ENCODE data around the gene TARDBP.
"Not testable (repeated sequence)": the region's sequence is repeated elsewhere in the genome, so short reads cannot be mapped to it uniquely, and the experiment has no call there.

TARDBP gene

DNA sequence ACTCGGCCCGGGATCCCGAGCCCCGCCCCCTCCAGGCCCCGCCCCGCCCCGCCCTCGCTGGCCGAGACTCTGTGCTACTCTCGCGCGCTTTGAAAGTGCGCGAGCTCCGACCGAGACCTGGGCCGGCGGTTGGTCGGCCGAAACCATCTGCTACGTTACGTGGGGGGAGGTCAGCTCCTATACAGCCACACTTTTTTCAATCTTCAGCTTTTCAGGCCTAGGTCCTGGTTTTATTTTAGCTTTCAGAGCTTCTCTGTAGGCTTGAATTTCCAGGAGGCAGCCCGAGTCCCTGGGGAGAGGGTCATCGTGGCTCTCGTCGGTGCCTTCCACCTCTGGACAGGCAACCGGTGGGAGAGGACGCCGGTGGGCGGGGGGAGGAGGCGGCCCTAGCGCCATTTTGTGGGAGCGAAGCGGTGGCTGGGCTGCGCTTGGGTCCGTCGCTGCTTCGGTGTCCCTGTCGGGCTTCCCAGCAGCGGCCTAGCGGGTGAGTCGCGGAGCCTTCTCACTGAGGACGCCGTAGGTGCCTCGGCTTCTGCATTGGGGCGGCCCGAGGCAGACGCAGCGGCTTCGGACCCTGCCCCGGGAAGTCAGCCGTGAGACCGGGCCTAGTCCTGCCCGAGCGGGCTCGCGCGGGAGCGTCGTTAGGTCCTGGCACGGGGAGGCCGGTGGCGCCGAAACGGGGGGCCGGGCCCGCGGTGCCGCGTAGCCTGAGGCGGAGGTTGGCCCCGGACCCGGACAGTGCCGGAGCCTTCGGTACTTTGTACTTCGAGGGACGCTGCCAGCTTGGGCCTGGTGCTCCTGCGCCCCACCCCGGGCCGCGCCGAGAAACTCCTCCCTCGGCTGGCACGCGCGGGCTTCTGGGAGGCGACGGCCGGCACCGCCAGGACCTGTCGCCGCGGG lies at the start of gene TARDBP:
Gene TARDBP, plus strand, starts transcription at position 395 of the 900 bp plus-strand sequence. CDS start 1,074 bp downstream, outside the sequence.
- peak; percentile 71 for DNase-seq

DNA sequence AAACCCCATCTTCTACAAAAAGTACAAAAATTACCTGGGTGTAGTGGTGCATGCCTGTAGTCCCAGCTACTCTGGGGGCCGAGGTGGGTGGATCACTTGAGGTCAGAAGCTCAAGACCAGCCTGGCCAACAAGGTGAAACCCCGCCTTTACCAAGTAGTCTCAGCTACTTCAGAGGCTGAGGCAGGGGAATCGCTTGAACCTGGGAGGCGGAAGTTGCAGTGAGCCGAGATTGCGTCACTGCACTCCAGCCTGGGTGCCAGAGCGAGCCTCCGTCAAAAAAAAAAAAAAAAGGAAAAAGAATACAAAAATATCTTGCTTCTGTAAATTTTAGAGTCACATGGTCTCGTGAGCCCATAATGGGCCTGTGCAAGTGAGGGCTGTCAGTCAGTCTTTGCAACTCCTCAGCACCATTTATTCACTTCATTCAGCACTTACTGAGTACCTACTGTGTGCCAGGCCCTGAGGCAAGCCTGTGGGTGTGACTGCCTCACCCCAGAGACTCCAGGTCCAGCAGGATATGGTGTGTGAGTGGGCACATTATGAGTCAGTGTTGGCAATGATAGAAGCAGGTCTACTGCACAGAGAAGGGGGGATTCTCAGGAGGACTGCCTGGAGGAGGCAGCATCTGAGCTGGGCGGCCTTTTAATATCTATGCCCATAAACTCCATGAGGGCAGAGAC lies 46.8 kb upstream of the TARDBP start:
- DNase-seq: no peak

DNA sequence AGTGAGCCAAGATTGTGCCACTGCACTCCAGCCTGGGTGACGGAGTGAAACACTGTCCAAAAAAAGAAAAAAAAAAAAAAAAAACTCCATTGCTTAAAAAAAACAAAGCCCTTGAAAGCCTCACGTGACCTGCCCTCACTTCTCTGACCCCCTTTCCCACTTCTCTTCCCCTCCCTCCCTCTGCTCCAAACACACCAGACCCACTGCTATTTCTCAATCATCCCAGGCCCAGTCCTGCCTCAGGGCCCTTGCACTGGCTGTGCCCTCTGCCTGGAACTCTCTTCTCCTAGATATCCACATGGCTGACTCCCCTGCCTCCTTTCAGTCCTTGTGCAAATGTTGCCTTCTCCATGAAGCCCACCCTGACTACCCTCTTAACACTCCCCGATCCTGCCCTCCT lies 45.4 kb upstream of the TARDBP start:
- no peak for DNase-seq

DNA sequence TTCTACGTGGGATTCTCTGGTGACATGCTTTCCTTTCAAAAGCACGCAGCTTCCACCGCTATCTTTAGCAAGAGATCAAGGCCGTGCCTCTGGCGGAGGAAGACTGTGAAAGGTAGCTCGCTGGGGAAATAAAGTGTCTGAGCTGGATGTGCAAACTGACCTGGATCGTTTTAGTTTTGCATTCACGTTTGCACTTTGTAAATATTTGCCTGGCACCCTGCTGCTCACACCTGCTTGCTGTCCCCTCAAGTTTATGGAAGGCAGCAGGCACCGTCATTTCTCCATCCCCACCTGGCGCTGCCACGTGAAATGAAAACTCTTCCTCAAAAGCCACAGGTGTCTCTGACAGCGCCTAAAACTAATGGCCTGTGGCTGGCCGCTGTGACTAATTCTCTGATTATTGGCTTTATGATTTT lies 44.0 kb upstream of the TARDBP start:
- DNase-seq: peak; percentile 91

DNA sequence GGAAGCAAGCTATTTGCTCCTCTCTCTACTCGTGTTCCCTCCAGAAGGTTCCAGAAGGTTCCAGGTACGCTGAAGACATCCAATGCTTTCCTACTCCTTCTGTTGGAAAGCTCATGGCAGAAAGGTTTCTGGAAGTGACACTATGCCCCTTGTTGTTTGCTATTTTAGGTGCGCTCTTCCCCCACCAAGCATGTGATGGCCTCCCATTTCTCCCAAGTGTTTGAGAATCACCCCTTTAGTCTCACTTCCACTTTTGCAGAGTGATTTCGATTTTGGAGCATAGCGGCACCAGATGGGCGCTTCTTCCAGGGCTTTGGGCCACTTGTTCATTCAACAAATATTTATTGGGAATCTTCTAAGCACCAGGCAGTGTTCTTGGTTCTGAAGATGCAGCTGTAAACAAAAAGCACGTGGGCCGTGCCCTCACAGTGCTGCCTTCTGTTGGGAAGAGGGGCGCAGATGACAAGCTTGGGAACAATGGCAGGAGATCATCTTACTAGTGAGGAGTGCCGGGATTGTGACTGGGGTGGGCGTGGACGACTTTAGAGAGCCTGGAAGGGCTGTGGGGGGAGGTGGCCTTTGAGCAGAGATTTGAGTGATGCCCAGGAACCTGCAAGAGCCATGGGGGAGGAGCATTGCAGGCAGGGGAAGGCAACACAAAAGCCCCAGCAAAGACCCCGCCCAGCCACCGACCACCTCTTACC lies 43.0 kb upstream of the TARDBP start:
- peak; percentile 90 for DNase-seq

DNA sequence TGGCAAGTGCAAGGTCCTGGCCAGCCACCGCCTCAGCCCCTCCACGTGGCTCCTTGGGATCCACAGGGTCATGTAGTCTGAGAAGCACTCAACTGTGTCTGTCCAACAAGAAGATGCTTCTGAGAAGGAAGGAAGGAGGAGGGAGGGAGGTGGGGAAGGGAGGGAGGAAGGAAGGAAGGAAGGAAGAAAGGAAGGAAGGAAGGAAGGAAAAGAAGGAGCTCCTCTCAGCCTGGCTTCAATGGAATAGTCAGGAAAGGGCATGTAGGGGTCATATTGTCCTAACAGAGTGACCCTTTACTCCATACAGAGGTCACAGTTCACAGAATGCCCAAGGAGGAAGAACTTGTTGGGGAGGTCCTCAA lies 42.5 kb upstream of the TARDBP start:
- no peak for DNase-seq

DNA sequence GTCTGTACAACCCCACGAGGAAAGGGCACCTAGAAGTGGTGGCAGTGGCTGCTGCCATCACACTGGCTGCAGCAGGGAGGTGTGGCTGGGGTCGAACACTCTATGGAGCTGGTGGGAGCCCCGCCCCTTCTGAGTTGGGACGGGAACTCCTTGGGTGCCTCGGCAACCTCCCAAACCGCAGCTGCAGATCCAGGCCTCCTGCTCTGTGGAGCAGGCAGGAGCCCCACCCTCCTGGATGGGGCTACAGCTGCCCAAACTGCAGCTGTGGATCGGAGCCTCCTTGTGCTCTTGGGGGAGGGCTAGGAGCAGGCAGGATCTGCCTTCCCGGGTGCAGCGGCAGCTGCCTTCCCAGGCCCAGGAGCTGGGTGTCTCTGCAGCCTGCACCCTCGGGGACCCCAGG lies 38.9 kb upstream of the TARDBP start:
- no peak for DNase-seq

DNA sequence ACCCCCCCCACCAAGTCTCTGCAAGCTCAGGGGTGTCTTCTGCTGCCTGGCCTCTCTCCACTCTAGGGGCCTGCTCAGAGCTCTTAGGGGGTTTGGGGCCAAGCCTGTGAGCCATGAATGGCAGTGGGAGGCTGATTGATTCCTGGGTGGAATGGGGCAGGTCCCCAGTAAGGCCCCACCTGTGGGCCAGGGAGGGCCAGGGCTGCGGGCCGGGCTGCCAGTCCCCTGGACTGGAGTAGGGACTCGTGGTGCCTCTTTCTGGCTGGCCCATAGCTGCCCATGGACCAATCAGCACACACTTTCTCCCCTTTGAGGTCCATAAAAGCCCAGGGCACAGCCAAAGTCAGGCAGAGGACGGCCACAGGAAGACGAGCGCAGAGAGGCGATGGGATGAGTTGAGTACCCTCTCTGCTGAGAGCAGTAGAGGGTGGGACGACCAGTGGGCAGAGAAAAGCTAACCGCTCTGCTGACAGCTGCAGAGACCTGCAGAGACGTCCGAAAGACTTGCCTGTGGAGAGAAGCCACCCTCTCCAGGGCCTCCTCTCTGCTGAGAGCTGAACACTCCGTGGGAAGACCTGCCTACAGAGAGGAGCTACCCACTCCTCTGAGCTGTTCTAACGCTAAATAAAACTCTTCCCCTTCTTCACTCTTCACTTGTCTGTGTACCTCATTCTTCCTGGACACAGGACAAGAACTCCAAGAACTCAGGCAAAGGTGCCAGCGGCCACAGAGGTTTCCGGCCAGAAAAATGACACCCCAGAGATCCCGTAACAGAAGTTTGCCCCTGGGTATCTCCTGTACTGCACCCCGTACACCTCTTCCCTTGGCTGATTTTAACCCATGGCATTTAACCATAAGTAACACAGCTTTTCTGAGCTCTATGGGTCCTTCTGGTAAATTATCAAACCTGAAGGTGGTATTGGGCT lies 38.2 kb upstream of the TARDBP start:
- no peak for DNase-seq

DNA sequence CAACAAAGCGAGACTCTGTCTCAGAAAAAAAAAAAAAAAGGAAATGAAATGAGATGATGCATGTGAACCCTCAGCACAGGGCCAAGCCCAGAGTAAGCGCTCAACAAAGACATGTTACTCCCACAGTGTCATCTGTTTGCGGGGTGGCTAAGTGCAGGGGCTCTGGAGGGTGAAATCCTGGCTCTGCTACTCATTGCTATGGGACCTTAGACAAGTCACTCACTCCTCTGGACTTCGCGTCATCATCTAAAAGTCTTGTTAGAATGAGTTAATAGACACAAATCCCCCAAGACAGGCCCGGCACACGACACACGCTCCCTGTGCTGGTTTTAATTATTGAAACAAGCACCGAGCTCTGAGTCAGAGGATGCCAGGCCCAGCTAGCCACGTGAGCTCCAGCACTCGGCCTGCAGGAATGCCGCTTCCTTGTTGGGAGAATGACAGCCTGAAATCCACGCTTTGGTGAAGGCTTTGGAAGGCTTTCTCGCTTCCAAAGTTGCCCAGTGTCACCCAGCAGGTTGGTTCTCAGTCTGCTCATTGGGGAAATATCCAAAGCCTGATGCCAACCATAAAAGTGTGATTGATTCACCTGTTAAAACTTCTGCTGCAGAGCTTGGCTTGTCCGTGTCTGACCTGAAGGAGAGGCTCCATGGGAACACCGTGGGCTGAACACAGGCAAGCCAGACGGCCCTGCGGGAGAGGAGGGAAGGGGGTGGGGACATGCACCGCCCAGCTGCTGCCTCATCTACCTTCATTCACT lies 36.7 kb upstream of the TARDBP start:
- DNase-seq: no peak

DNA sequence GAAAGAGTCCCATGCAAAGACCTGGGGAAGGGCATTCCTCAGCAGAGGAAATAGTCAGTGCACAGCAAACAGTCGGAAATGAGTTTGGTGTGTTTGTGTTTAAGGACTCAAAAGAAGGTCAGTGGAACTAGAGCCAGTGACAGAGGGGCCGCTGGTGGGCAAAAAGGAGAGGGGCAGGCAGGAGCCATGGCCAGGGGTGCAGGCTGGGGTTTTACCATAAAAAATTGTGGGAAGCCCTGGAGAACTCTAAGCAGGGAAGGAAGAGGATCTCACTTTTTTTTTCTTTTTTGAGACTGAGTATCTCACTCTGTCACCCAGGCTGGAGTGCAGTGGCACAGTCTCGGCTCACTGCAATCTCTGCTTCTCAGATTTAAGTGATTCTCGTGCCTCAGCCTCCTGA lies 33.7 kb upstream of the TARDBP start:
- DNase-seq: no peak

DNA sequence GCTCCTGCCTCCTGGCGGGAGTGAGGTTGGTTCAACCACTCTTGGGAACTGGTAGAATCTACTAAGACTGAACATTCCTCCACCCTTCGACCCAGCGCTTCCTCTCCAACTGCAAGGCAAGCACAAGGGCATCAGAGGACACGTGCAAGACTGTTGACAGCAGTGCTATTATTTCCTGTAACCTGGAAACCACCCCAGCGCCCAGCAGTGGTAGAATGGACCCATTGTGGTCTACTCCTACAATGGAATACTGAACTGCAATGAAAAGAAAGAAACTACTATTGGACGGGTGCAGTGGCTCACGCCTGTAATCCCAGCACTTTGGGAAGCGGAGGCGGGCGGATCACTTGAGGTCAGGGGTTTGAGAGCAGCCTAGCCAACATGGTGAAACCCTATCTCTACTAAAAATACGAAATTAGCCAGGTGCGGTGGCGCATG lies 33.0 kb upstream of the TARDBP start:
- peak; percentile 81 for DNase-seq

DNA sequence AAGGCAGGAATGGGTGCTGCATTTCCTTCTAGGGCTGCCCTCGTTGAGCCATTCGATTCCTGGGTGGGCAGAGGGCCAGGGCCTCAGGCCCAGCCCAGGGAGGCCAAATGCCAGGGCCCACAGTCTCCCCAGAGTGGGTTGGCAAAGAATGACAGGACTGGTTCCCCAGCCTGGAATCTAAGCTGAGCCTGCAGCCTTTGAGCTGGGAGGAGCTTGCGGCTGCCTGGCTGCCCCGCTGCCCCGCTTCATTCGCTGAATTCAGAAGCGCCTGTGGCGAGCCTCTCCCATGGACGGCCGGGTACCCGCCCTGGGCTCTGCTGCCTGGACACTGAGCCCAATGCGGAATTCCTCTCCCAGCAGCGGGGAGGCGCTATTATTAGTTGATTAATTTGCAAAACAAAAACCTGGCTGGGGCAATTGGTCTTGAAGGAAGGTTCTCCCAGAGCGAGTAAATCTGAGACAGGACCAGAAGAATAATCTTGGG lies 32.3 kb upstream of the TARDBP start:
- DNase-seq: peak; percentile 72

DNA sequence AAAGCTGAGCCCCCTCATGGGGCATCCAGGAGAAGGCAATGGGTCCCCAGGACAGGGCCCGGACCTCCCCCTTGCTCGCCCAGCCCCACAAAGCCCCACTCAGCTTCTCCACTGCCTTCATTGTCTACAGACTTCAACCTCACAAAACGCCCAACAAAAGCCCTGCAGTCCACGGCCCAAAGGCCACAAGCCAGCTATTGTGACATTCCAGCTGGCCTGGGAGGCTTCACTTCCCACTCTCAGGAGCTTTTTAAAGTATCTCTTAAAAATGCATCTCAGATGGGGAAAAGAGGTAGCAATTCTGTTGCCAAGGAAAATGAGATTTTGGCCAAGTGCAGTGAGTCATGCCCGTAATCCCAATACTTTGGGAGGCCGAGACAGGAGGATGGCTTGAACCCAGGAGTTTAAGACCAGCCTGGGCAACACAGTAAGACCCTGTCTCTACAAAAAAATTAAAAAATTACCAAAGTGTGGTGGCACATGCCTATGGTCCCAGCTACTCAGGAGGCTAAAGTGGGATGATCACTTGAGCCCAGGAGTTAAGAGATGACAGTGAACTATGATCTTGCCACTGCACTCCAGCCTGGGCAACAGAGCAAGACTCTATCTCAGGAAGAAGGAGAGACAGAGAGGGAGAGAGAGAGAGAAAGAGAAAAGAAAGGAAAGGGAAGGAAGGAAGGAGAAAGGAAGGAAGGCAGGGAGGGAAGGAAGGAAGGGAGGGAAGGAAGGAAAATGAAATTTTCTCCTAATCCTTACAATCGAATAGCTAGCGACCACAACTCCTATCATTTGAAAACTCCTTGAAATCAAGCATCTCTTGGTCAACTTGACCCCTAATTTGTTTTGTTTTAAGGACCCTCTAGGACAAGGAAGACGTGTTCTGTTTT lies 31.4 kb upstream of the TARDBP start:
- no peak for DNase-seq

DNA sequence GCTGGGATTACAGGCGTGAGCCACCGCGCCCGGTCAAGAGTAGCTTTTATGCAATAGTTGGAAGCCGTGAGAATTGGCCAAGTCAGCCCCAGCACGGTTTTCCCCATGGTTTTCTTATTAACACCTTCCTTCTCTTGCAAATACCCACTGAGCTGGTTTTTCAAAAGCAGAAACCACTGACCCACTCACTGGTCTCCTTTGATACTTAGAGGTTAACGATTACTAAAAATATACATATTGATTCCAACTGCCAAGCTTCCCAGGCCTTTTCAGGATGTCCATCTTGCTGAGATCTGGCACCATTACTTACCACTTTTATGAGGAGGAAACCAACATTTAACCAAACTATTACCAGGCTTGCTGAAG lies 25.9 kb upstream of the TARDBP start:
- DNase-seq: no peak

DNA sequence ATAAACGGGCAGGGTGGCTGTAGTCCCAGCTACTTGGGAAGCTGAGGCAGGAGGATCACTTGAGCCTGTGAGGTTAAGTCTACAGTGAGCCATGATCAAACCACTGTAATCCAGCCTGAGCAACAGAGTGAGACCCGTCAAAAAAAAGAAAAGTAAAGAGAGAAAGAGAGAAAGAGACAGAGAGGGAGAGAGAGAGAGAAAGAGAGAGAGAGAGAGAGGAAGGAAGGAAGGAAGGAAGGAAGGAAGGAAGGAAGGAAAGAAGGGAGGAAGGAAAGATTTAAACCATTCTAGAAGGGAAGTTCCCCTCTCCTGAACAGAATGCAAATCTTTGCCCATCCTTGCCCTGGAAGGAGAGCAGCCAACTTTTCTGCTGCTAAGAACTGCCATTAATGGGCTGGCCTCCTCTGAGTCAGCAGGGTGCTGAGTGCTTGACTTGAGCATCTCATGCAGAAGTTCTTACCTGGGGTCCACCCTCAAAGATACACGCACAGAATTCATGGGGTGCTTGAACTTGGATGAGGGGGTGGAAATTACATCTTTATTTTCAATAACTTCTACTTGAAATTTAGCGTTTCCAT lies 24.5 kb upstream of the TARDBP start:
- no peak for DNase-seq

DNA sequence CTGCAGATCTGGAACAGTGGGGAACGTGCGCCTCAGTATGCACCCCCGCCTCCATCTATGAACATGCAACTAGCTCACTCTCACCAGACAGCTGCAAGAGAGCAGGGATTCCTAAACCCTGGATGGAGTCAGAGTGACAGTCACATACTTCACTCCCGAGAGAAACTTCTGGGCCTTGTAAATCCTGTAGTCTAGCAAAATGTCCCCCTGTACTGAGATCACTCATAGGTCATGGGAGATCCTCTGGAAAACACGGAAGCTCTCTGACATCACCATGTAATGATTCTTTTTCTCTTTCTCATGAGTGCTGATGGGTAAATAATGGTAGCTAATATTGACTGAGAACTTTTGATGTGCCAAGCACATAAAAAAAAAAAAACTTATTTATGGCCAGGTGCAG lies 23.4 kb upstream of the TARDBP start:
- no peak for DNase-seq

DNA sequence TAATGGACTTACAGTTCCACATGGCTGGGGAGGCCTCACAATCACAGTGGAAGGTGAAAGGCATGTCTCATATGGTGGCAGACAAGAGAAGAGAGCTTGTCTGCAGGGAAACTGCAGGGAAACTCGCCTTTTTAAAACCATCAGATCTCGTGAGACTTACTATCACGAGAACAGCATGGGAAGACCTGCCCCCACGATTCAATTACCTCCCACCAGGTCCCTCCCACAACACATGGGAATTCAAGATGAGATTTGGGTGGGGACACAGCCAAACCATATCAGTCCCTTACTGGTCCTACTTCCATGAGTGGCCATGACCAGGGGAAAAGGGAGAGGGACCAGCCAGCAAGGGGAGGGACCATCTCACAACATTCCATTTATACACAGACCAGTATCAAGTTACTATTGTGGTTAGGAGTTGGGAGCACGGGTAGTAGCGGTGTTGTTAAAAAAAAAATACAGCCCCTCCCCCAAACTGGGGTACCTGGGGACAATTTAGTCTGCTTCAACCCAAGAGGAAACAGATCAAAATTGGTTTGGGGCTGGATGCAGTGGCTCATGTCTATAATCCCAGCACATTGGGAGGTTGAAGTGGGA lies 22.4 kb upstream of the TARDBP start:
- peak; percentile 23 for DNase-seq

DNA sequence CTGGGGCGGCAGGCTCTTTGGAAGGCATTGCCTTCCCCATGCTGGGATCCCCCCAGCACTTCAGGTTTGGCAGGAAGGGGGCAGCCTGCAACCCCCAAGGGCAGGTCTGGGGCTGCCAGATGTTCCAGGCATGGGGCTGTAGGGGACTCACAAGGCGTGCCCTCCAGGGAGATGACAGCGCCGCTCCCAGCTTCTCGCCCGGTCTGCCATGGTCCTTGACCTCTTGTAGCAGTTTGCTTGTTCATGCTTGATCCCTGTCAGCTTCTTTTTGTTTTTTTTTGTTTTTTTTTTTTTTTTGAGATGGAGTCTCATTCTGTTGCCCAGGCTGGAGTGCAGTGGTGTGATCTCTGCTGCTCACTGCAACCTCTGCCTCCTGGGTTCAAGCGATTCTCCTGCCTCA lies 21.6 kb upstream of the TARDBP start:
- DNase-seq: no peak

DNA sequence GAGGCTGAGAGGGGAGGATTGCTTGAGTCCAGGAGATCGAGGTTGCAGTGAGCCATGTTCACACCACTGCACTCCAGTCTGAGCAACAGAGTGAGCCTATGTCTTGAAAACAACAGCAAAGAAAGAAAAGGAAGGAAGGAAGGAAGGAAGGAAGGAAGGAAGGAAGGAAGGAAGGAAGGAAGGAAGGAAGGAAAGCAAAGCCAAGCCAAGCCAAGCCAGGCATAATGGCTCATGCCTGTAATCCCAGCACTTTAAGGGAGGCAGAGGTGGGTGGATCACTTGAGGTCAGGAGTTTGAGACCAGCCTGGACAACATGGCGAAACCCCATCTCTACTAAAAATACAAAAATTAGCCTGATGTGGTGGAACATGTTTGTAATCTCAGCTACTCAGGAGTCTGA lies 20.4 kb upstream of the TARDBP start:
- not testable (repeated sequence) for DNase-seq

DNA sequence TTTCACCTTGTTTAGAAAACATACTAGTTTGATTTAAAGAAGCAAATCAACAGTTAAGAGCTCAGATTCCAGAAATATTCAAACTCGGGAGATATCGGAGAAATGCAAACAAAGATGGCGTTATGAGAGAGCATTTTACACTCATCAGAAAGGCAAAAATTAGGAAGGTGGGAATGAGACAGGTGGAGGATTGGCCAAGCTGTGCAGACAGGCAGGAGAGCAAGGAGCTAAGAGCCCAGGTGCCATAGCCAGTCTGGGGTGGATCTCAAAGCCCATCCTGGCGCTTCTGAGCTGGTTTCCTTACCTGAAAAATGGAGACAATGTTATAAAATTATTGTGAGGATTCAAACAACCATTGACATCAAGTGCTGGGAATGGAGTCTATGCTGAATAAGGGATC lies 19.6 kb upstream of the TARDBP start:
- DNase-seq: no peak
